Measurements from ENCODE around the gene RIC3. TPM values are rescaled to one million over a fixed set of nuclear protein-coding genes. Genes with fewer than 3 reads are reported as not detected.

Gene RIC3
- total RNA-seq, 1 donor from 2014 or later = 8.9 TPM

GRCh38 chr11:8204025-8204424, 35.2 kb upstream of the RIC3 start:
- peaks cover 23% of the 10 kb centered on the region for H3K4me1 Mint-ChIP-seq
- no peaks in the 10 kb centered on the region for H3K9me3 Mint-ChIP-seq
- TF ChIP-seq CTCF (conservative IDR thresholded peaks at IDR 0.05) = no peak
- DNase-seq (ENCODE audit: low read depth, low spot score) = no peak
- peaks cover 14% of the 10 kb centered on the region for H3K27me3 Mint-ChIP-seq (ENCODE audit: low read depth)
- no peak overlapping the region for H3K4me3 Mint-ChIP-seq
- H3K27ac Mint-ChIP-seq (ENCODE audit: unreplicated experiment) = no peak overlapping the region
- no peaks in the 10 kb centered on the region for H3K36me3 Mint-ChIP-seq (ENCODE audit: low read depth)

- Mint-ChIP-seq H3K27me3 (ENCODE audit: low read depth) (peaks cover 20% of the 10 kb centered on the region), H3K9me3 (no peaks in the 10 kb centered on the region), H3K4me3 (no peak overlapping the region), H3K27ac (ENCODE audit: unreplicated experiment) (no peak overlapping the region), H3K4me1 (peaks cover 23% of the 10 kb centered on the region), H3K36me3 (ENCODE audit: low read depth) (no peaks in the 10 kb centered on the region)
- DNase-seq (ENCODE audit: low read depth, low spot score) = no peak
- no peak for TF ChIP-seq CTCF (conservative IDR thresholded peaks at IDR 0.05)
These were observed 34.5 kb upstream of the RIC3 start for GRCh38 chr11:8203414-8203715.

- no peak overlapping the region for H3K4me3 Mint-ChIP-seq
- no peak for TF ChIP-seq CTCF (conservative IDR thresholded peaks at IDR 0.05)
- H3K27ac Mint-ChIP-seq (ENCODE audit: unreplicated experiment) = no peak overlapping the region
- H3K9me3 Mint-ChIP-seq = no peaks in the 10 kb centered on the region
- no peaks in the 10 kb centered on the region for H3K36me3 Mint-ChIP-seq (ENCODE audit: low read depth)
- H3K4me1 Mint-ChIP-seq = peaks cover 20% of the 10 kb centered on the region
- H3K27me3 Mint-ChIP-seq (ENCODE audit: low read depth) = peaks cover 21% of the 10 kb centered on the region
- DNase-seq (ENCODE audit: low read depth, low spot score) = no peak
These were observed 33.9 kb upstream of the RIC3 start for GRCh38 chr11:8202516-8203413.

GRCh38 chr11:8201644-8202365, 33.0 kb upstream of the RIC3 start:
- no peak for TF ChIP-seq CTCF (conservative IDR thresholded peaks at IDR 0.05)
- H3K4me3 Mint-ChIP-seq = no peak overlapping the region

GRCh38 chr11:8199676-8200075, 30.9 kb upstream of the RIC3 start:
- no peaks in the 10 kb centered on the region for H3K9me3 Mint-ChIP-seq
- H3K36me3 Mint-ChIP-seq (ENCODE audit: low read depth) = no peaks in the 10 kb centered on the region
- no peak overlapping the region for H3K27ac Mint-ChIP-seq (ENCODE audit: unreplicated experiment)
- peaks cover 46% of the 10 kb centered on the region for H3K27me3 Mint-ChIP-seq (ENCODE audit: low read depth)
- TF ChIP-seq CTCF (conservative IDR thresholded peaks at IDR 0.05) = no peak
- no peak for DNase-seq (ENCODE audit: low read depth, low spot score)
- no peaks in the 10 kb centered on the region for H3K4me1 Mint-ChIP-seq
- H3K4me3 Mint-ChIP-seq = no peak overlapping the region

More at GRCh38 chr11:8201644-8202365, 33.0 kb upstream of the RIC3 start:
- H3K27me3 Mint-ChIP-seq (ENCODE audit: low read depth) = peaks cover 28% of the 10 kb centered on the region
- no peak for DNase-seq (ENCODE audit: low read depth, low spot score)
- H3K36me3 Mint-ChIP-seq (ENCODE audit: low read depth) = no peaks in the 10 kb centered on the region
- peaks cover 12% of the 10 kb centered on the region for H3K4me1 Mint-ChIP-seq
- H3K27ac Mint-ChIP-seq (ENCODE audit: unreplicated experiment) = no peak overlapping the region
- H3K9me3 Mint-ChIP-seq = no peaks in the 10 kb centered on the region
